Cardiac atrium fibroblast (primary cell): ENCODE data around the gene CDK9. TPM values are rescaled to one million over a fixed set of nuclear protein-coding genes. Genes with fewer than 3 reads are reported as not detected.

ENCODE experiments used
- total RNA-seq: library from RNA; depleted of rRNA; stranded (reverse); fragments of >200 nt; gene quantifications from 2 replicates; pipeline ENCODE4 v1.2.3, GENCODE V29; 2015

CDK9 gene
- total RNA-seq, result 41.8 and 48.0 TPM in 2 replicates

GRCh38 chr9:127785933-127786772 is at the start of gene CDK9:
CDK9 (plus strand) TSS chr9:127786034; CDS start chr9:127786149, 115 bp downstream.

GRCh38 chr9:127778280-127779135 is 7.3 kb upstream of the CDK9 start, which contains the start of gene SH2D3C:
SH2D3C (minus strand) TSS chr9:127778666; CDS start chr9:127778627, 39 bp downstream.

GRCh38 chr9:127802576-127803443 is 17.0 kb downstream of the CDK9 start, which contains the start of gene FPGS:
FPGS (plus strand) TSS chr9:127802882; CDS start chr9:127802925, 43 bp downstream.

Other genes starting within 250 kb of the CDK9 start
- gene STXBP1, start 173.8 kb upstream of the CDK9 start, total RNA-seq, result 28.4 and 35.6 TPM in 2 replicates
- not detected in 2 replicates for gene CFAP157, start 79.0 kb upstream of the CDK9 start, total RNA-seq
- gene PTRH1, start 70.4 kb upstream of the CDK9 start, total RNA-seq, result 24.6 and 39.2 TPM in 2 replicates
- 0.16 TPM in 1 of 2 replicates, not detected in the other for gene TTC16, start 70.0 kb upstream of the CDK9 start, total RNA-seq
- gene TOR2A, start 50.7 kb upstream of the CDK9 start, total RNA-seq, result 9.4 and 12.5 TPM in 2 replicates
- 2.5 and 2.6 TPM in 2 replicates for gene SH2D3C, start 7.4 kb upstream of the CDK9 start, total RNA-seq
- 24.9 and 29.3 TPM in 2 replicates for gene FPGS, start 16.8 kb downstream of the CDK9 start, total RNA-seq
- gene ENG, start 68.6 kb downstream of the CDK9 start, total RNA-seq, result 570 and 620 TPM in 2 replicates
- gene AK1, start 91.6 kb downstream of the CDK9 start, total RNA-seq, result 91.3 and 105 TPM in 2 replicates
- 108 and 138 TPM in 2 replicates for gene ST6GALNAC6, start 113.6 kb downstream of the CDK9 start, total RNA-seq
- 66.1 and 73.9 TPM in 2 replicates for gene ST6GALNAC4, start 131.0 kb downstream of the CDK9 start, total RNA-seq
- 2.8 and 16.4 TPM in 2 replicates for gene PIP5KL1, start 144.7 kb downstream of the CDK9 start, total RNA-seq
- gene DPM2, start 151.8 kb downstream of the CDK9 start, total RNA-seq, result 7.8 and 15.6 TPM in 2 replicates
- gene EEIG1, start 195.0 kb downstream of the CDK9 start, total RNA-seq, result 6.1 and 6.6 TPM in 2 replicates